Endothelial cell of umbilical vein (primary cell): ENCODE results near the gene FANCG.

Experiments used
- CTCF ChIP-seq, 2 donors: IDR thresholded peaks; 1 replicate in 1 of 2; 2 replicates in 1 of 2; pipeline ENCODE4 v1.5.1; 2011; ENCODE audit warnings: low read length in 2 of 2, mild to moderate bottlenecking in 2 of 2, moderate library complexity in 2 of 2, control low read depth in 1 of 2, inconsistent platforms in 1 of 2, low read depth in 1 of 2; ENCODE audit not compliant: insufficient read depth in 1 of 2; ENCODE audit errors: extremely low read depth in 1 of 2
- EZH2 ChIP-seq: IDR thresholded peaks from 2 replicates; pipeline ENCODE4 v1.6.1; 2012; ENCODE audit warnings: borderline replicate concordance, low read depth, mild to moderate bottlenecking, moderate library complexity, low read length, inconsistent platforms; ENCODE audit not compliant: severe bottlenecking
- FOS ChIP-seq: IDR thresholded peaks from 2 replicates; pipeline ENCODE4 v1.6.1; 2011; ENCODE audit warnings: mild to moderate bottlenecking, low read length, moderate library complexity, borderline replicate concordance; ENCODE audit not compliant: insufficient read depth
- GATA2 ChIP-seq: IDR thresholded peaks from 2 replicates; pipeline ENCODE4 v1.7.0; 2011; ENCODE audit warnings: low read depth, mild to moderate bottlenecking, moderate library complexity, mixed read lengths, low read length; ENCODE audit not compliant: insufficient read length, insufficient read depth
- JUN ChIP-seq: IDR thresholded peaks from 2 replicates; pipeline ENCODE4 v1.6.1; 2011; ENCODE audit warnings: borderline replicate concordance, low read depth; ENCODE audit not compliant: insufficient read length, insufficient read depth
- MAX ChIP-seq: IDR thresholded peaks from 2 replicates; pipeline ENCODE4 v1.6.1; 2011; ENCODE audit not compliant: insufficient read depth, insufficient read length
- MYC ChIP-seq: IDR thresholded peaks from one replicate; pipeline ENCODE4 v1.6.1; 2011; ENCODE audit warnings: mild to moderate bottlenecking, low read depth, low read length
- POLR2A ChIP-seq: IDR thresholded peaks from 2 replicates; pipeline ENCODE4 v1.6.1; 2012; ENCODE audit warnings: low read depth, mild to moderate bottlenecking, control low read depth, low read length
- POLR2AphosphoS5 ChIP-seq: IDR thresholded peaks from 2 replicates; pipeline ENCODE4 v1.6.1; 2012; ENCODE audit warnings: low read depth, mild to moderate bottlenecking, control low read depth, low read length, moderate library complexity; ENCODE audit not compliant: insufficient read depth

DNA sequence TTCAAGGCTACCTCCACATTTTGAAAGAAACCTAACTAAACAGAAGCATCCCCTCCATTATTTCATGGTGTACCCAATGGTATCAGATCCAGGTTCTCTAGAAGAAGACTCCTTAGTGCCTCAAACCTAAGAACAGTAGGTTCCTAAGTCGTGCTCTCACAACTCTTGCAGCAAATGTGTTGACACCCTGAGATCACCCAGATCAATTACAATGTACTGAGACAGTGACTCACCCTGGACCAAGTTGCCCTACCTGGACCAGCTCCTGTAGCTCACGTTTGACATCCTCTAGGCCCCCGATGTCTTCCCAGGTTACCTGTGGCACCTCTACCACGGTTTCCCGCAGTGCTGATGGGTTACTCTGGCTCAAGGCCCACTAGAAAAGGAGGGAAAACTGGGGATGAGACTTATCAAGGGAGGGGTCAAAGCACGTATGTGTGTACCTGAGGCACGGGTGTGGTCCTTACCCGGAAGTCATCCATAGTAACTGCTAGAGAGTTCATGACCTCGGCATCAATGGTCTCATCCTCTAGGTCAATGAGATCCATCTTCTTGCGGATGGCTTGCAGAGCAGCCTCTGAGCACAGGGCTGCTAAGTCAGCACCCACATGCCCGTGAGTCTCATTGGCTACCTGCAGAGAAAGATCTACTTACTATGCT, 19.1 kb downstream of the FANCG start:
- TF ChIP-seq CTCF (IDR thresholded peaks at IDR 0.05; ENCODE audit: extremely low read depth in 1 of 2, insufficient read depth in 1 of 2, low read depth in 1 of 2, low read length in 2 of 2) (no peak), POLR2AphosphoS5 (no peak), POLR2A (no peak), GATA2 (no peak), EZH2 (no peak), FOS (no peak), JUN (no peak), MYC (no peak), MAX (no peak)
